ENCODE measurements around the gene CLSTN3.

CLSTN3 gene

GRCh38 chr12:7116916-7117315 is 13.3 kb upstream of the CLSTN3 start:
- no peak overlapping the region for H3K27ac ChIP-seq
- intact Hi-C loops (cut with DNase I; ENCODE audit: low total_unique reads) = loop anchor here (10.0 kb wide), 1 partner anchor 172 kb away; the partner anchor contains the start of genes C12orf57 and RNU7-1
- H3K4me3 ChIP-seq = no peak overlapping the region
- H3K4me1 ChIP-seq = peaks cover 0 to 6% (median 0%) of the 10 kb centered on the region in 4 donors
- peak in 1 of 2 donors; percentile 55 for DNase-seq
- no peaks in the 10 kb centered on the region for H3K27me3 ChIP-seq
- H3K36me3 ChIP-seq = peaks cover 0 to 9% (median 4%) of the 10 kb centered on the region in 3 donors
- no peak for TF ChIP-seq CTCF (IDR thresholded peaks at IDR 0.05)
- no peaks in the 10 kb centered on the region for H3K9me3 ChIP-seq

- Histone ChIP-seq H3K27me3 (no peaks in the 10 kb centered on the region), H3K4me3 (no peak overlapping the region), H3K9me3 (no peaks in the 10 kb centered on the region), H3K4me1 (peaks cover 0 to 6% (median 0%) of the 10 kb centered on the region in 4 donors), H3K36me3 (peaks cover 0 to 9% (median 4%) of the 10 kb centered on the region in 3 donors), H3K27ac (no peak overlapping the region)
- intact Hi-C loops (cut with DNase I; ENCODE audit: low total_unique reads) = loop anchor here (10.0 kb wide), 1 partner anchor 173 kb away; the partner anchor contains the start of genes C12orf57 and RNU7-1
- DNase-seq = no peak
- TF ChIP-seq CTCF (IDR thresholded peaks at IDR 0.05) = no peak
These were observed 12.5 kb upstream of the CLSTN3 start for GRCh38 chr12:7117670-7118069.

- Histone ChIP-seq H3K27ac (no peak overlapping the region), H3K4me3 (no peak overlapping the region), H3K27me3 (no peaks in the 10 kb centered on the region), H3K9me3 (no peaks in the 10 kb centered on the region), H3K4me1 (no peaks in the 10 kb centered on the region), H3K36me3 (peaks cover 0 to 9% (median 4%) of the 10 kb centered on the region in 3 donors)
- intact Hi-C loops (cut with DNase I; ENCODE audit: low total_unique reads) = loop anchor here (10.0 kb wide), 1 partner anchor 174 kb away; the partner anchor contains the start of genes C12orf57 and RNU7-1
- no peak for DNase-seq
- no peak for TF ChIP-seq CTCF (IDR thresholded peaks at IDR 0.05)
These were observed 11.3 kb upstream of the CLSTN3 start for GRCh38 chr12:7118881-7119280.

- H3K36me3 ChIP-seq = peaks cover 0 to 7% (median 2%) of the 10 kb centered on the region in 3 donors
- H3K4me3 ChIP-seq = no peak overlapping the region
- no peak for DNase-seq
- intact Hi-C loops (cut with DNase I; ENCODE audit: low total_unique reads) = no loop called here
- no peaks in the 10 kb centered on the region for H3K9me3 ChIP-seq
- no peaks in the 10 kb centered on the region for H3K4me1 ChIP-seq
- no peak overlapping the region for H3K27ac ChIP-seq
- no peaks in the 10 kb centered on the region for H3K27me3 ChIP-seq
- no peak for TF ChIP-seq CTCF (IDR thresholded peaks at IDR 0.05)
These were observed 10.0 kb upstream of the CLSTN3 start for GRCh38 chr12:7120166-7120565.

- Histone ChIP-seq H3K36me3 (no peaks in the 10 kb centered on the region), H3K9me3 (no peaks in the 10 kb centered on the region), H3K4me3 (no peak overlapping the region), H3K27me3 (no peaks in the 10 kb centered on the region), H3K27ac (no peak overlapping the region), H3K4me1 (no peaks in the 10 kb centered on the region)
- no peak for TF ChIP-seq CTCF (IDR thresholded peaks at IDR 0.05)
- intact Hi-C loops (cut with DNase I; ENCODE audit: low total_unique reads) = no loop called here
- DNase-seq = peak in 1 of 2 donors; percentile 52
These were observed 8.8 kb upstream of the CLSTN3 start for GRCh38 chr12:7121324-7121723.

Data from tibial artery (tissue), 4 donors.